Tibial nerve (tissue), 4 donors: ENCODE results near the gene PSMB2. TPM values are rescaled to one million over a fixed set of nuclear protein-coding genes. Genes with fewer than 3 reads are reported as not detected.
"Not testable (repeated sequence)": the region's sequence is repeated elsewhere in the genome, so short reads cannot be mapped to it uniquely, and the experiment has no call there.

Source experiments
- DNase-seq, 2 donors: peaks; one replicate each; pipeline ENCODE4 v3.0.0-alpha.2; 2019; ENCODE audit warnings: low spot score in 2 of 2
- H3K27ac ChIP-seq, 4 donors: fragments of 200-600 bp; sonication (generic) in 3 of 4; one replicate each; pipeline ENCODE4 v1.5.1; 2017 to 2019; ENCODE audit warnings: mild to moderate bottlenecking in 1 of 4
- H3K27me3 ChIP-seq, 2 donors: fragments of 200-600 bp; sonication (generic) in 1 of 2; one replicate each; pipeline versions ENCODE4 v1.5.1 to v1.6.0; 2017 to 2019
- H3K36me3 ChIP-seq, 3 donors: fragments of 200-600 bp; sonication (generic); one replicate each; pipeline ENCODE4 v1.5.1; 2018 to 2019
- H3K4me1 ChIP-seq, 4 donors: fragments of 200-600 bp; sonication (generic) in 3 of 4; one replicate each; pipeline ENCODE4 v1.5.1; 2017 to 2019
- H3K4me3 ChIP-seq, 4 donors: fragments of 200-600 bp; sonication (generic) in 3 of 4; one replicate each; pipeline ENCODE4 v1.5.1; 2017 to 2019; ENCODE audit warnings: mild to moderate bottlenecking in 1 of 4, moderate library complexity in 1 of 4
- H3K9me3 ChIP-seq, 4 donors: fragments of 200-600 bp; sonication (generic) in 3 of 4; one replicate each; pipeline ENCODE4 v1.5.1; 2017 to 2019
- CTCF ChIP-seq, 5 experiments: fragments of 200-600 bp in 3 of 5; fragments of 450-650 bp in 2 of 5; sonication (generic) in 3 of 5; IDR thresholded peaks; one replicate each; pipeline ENCODE4 v1.5.1; 2016 to 2019; ENCODE audit warnings: antibody characterized with exemption in 5 of 5, mild to moderate bottlenecking in 3 of 5, moderate library complexity in 2 of 5
- EP300 ChIP-seq, 2 donors: sonication (generic); formaldehyde crosslinking; IDR thresholded peaks; one replicate each; pipeline ENCODE4 v1.6.1; 2017; ENCODE audit warnings: antibody characterized with exemption in 2 of 2, mild to moderate bottlenecking in 1 of 2
- POLR2A ChIP-seq, 2 donors: fragments of 450-650 bp; IDR thresholded peaks; one replicate each; pipeline ENCODE4 v1.6.1; 2017; ENCODE audit warnings: antibody characterized with exemption in 2 of 2, mild to moderate bottlenecking in 2 of 2, moderate library complexity in 2 of 2
- WGBS, 2 donors: methylation state at CpG; one replicate each; pipeline ENCODE4 v1.1.5; 2018; 5-methylcytosine and 5-hydroxymethylcytosine counted together
- total RNA-seq, 4 donors: library from RNA; depleted of rRNA; stranded (reverse); fragments of >200 nt; gene quantifications; one replicate each; pipeline ENCODE4 v1.1.0, GENCODE V29; 2016

The PSMB2 gene
- 10 to 100 TPM; 24.9 to 41.4 (median 33.8) TPM for total RNA-seq

- Histone ChIP-seq H3K4me3 (peak within 1 kb of the TSS; percentile 65 to 87 (median 72)), H3K27ac (peak within 1 kb of the TSS; percentile 68 to 93 (median 88)), H3K27me3 (no peaks in the 10 kb centered on the region), H3K4me1 (peaks cover 0 to 51% (median 35%) of the 10 kb centered on the region in 4 donors), H3K36me3 (no peaks in the 10 kb centered on the region), H3K9me3 (no peaks in the 10 kb centered on the region)
- TF ChIP-seq POLR2A (IDR thresholded peaks at IDR 0.05) (peak in 1 of 2 donors; percentile 68), CTCF (IDR thresholded peaks at IDR 0.05) (no peak), EP300 (IDR thresholded peaks at IDR 0.05) (peak; percentile 66 to 95)
- peak; percentile 95 to 98 for DNase-seq
- WGBS, 2 donors: 0 to 1% methylated on average over 42 to 43 of the region's 43 CpGs
These were observed at the start of gene PSMB2 for GRCh38 chr1:35641233-35641866. Gene PSMB2 (minus strand): TSS chr1:35641526. CDS start chr1:35641432, 94 bp downstream.

- H3K27ac ChIP-seq: no peak overlapping the region
- no peak overlapping the region for H3K4me3 ChIP-seq
- H3K9me3 ChIP-seq: no peaks in the 10 kb centered on the region
- no peaks in the 10 kb centered on the region for H3K36me3 ChIP-seq
- TF ChIP-seq CTCF (IDR thresholded peaks at IDR 0.05) (no peak), POLR2A (IDR thresholded peaks at IDR 0.05) (no peak), EP300 (IDR thresholded peaks at IDR 0.05) (no peak)
- H3K4me1 ChIP-seq: no peaks in the 10 kb centered on the region
- H3K27me3 ChIP-seq: peaks cover 0 to 23% of the 10 kb centered on the region in 2 donors
- DNase-seq: no peak
- 22 to 31% methylated on average over 9 of the region's 9 CpGs for WGBS, 2 donors
These were observed 49.8 kb upstream of the PSMB2 start for GRCh38 chr1:35691080-35691479.

GRCh38 chr1:35690103-35690502 is 48.8 kb upstream of the PSMB2 start:
- 87 to 89% methylated on average over 4 of the region's 4 CpGs for WGBS, 2 donors
- not testable (repeated sequence) for H3K9me3 ChIP-seq, H3K27ac ChIP-seq, DNase-seq, H3K36me3 ChIP-seq, H3K4me3 ChIP-seq, H3K4me1 ChIP-seq
- peaks cover 0 to 23% of the 10 kb centered on the region in 2 donors for H3K27me3 ChIP-seq

- DNase-seq: no peak
- TF ChIP-seq EP300 (IDR thresholded peaks at IDR 0.05) (no peak), POLR2A (IDR thresholded peaks at IDR 0.05) (no peak)
- H3K9me3 ChIP-seq: no peaks in the 10 kb centered on the region
- H3K36me3 ChIP-seq: no peaks in the 10 kb centered on the region
- 88 to 91% methylated on average over 5 of the region's 5 CpGs for WGBS, 2 donors
- H3K27me3 ChIP-seq: peaks cover 0 to 23% of the 10 kb centered on the region in 2 donors
- no peaks in the 10 kb centered on the region for H3K4me1 ChIP-seq
- no peak overlapping the region for H3K4me3 ChIP-seq
- no peak overlapping the region for H3K27ac ChIP-seq
These were observed 46.8 kb upstream of the PSMB2 start for GRCh38 chr1:35688161-35688560.

- Histone ChIP-seq H3K4me3 (no peak overlapping the region), H3K27ac (no peak overlapping the region), H3K9me3 (no peaks in the 10 kb centered on the region), H3K27me3 (peaks cover 0 to 8% of the 10 kb centered on the region in 2 donors), H3K36me3 (no peaks in the 10 kb centered on the region), H3K4me1 (no peaks in the 10 kb centered on the region)
- WGBS, 2 donors: 42 to 53% methylated on average over 5 of the region's 5 CpGs
- TF ChIP-seq CTCF (IDR thresholded peaks at IDR 0.05): no peak
- no peak for TF ChIP-seq EP300 (IDR thresholded peaks at IDR 0.05)
- no peak for DNase-seq
These were observed 41.7 kb upstream of the PSMB2 start for GRCh38 chr1:35683012-35683411.

GRCh38 chr1:35680271-35680670 is 38.9 kb upstream of the PSMB2 start:
- H3K4me3 ChIP-seq: no peak overlapping the region
- 89 to 90% methylated on average over 3 of the region's 3 CpGs for WGBS, 2 donors
- no peaks in the 10 kb centered on the region for H3K36me3 ChIP-seq

More at GRCh38 chr1:35680271-35680670, 38.9 kb upstream of the PSMB2 start:
- H3K4me1 ChIP-seq: no peaks in the 10 kb centered on the region
- H3K27me3 ChIP-seq: peaks cover 0 to 4% of the 10 kb centered on the region in 2 donors
- no peaks in the 10 kb centered on the region for H3K9me3 ChIP-seq
- TF ChIP-seq POLR2A (IDR thresholded peaks at IDR 0.05) (no peak), EP300 (IDR thresholded peaks at IDR 0.05) (no peak), CTCF (IDR thresholded peaks at IDR 0.05) (no peak)
- DNase-seq: no peak
- H3K27ac ChIP-seq: no peak overlapping the region
